HG03135 (cell line): ENCODE measurements around the gene SLC35G1.

Experiments
- ATAC-seq: cut with Tn5 transposase; IDR thresholded peaks from one replicate; pipeline ENCODE4 v1.9.1; 2021; ENCODE audit warnings: mild to moderate bottlenecking, moderate library complexity; ENCODE audit not compliant: unreplicated experiment

SLC35G1 gene

DNA sequence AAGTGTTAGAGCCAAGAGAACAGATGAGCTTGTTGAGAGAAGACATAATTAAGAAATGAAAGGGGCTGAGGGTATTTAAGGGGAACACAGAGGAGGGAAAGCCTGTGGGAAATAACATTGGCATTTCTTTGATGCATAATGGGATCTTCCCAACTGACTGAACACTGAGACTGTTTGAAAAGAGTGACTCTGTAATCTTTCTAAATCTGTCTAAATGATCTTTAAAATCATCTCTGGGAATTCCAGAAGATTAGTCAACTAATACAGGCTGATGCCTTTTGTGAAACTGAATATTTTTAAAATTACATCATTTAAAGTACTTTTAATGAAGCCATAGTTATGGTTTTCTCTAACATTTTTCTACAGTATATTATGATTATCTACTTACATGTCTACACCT, 17.4 kb upstream of the SLC35G1 start:
- no peak for ATAC-seq

DNA sequence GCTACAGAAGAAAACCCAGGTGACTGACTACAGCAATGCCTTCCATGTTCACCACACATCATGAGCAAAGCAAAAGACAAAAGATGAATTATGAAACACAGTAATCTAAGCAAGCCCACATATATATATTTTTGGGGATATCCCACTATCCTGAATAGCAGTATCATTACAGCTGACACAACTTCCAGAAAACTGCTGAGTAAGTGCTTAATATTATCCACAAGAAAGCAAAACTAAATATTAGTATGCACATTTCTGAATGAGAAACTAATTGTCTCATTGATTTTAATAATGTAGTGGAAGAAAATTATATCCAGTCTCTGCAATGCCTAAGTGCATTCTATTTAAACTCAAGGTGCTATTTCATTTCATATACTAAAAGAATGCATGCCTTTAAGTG, 14.5 kb upstream of the SLC35G1 start:
- ATAC-seq: no peak

DNA sequence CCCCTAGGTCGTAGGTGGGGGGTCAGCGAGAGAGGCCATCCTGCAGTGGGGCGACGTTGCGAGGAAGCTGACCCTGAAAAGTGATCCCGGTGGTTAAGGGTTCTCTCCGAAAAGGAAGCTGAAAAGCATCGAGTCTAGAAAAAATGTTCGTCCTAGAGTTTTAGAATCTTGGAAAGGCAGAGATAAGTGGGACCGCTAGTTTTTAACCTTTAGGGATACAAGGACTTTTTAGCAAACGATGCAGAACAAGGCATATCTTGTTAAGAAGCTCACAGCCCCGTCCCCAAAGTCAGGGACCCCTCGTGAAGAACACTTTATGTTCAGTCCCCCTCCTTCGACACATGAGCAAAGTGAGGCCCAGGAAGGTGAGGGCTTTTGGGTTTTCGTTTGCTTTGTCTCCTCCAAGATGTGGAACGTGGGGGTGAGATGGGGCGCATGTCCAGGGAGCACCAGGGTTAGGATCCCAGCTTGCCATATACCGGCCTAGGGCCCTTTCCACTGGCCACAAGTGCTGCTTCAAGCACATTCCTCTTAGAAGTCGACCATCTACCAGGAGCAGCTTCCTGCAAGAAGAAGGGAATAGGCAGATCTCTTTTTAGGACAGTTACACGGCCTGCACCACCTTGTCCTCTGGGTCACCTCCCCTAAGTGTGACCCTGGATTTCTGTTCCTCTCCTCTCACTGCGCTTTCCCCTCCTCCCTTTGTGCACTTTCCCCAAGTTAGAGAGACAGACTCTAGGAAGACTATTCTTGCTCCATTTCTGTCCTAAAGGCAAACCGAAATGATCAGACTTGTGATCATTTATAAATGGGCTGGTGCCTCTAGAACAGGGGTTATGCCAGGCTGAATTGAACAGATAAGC, 969 bp downstream of the SLC35G1 start:
- no peak for ATAC-seq

- no peak for ATAC-seq
Measured at GRCh38 chr10:93897070-93897780, 3.4 kb downstream of the SLC35G1 start.

DNA sequence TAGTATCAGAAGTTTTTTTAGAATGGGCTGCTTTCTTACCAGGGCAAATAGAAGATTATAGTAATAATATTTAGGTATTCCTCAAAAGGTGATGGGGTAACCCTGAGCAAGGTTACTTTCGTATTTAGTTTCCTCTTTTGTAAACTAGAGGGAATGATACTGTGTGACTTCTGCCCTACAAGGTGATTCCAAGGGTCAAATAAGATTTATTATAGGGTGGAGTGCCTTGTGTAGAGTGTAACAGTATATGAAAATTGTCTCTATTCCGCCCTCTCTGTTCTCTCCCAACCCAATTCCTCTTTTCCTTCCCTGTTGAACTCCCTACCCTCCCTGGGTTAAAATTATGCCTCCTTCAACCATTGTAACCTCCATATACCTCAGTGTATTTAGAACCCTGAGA, 5.3 kb downstream of the SLC35G1 start:
- ATAC-seq: no peak

- ATAC-seq: no peak
Measured at GRCh38 chr10:93903051-93903450, 9.3 kb downstream of the SLC35G1 start.

DNA sequence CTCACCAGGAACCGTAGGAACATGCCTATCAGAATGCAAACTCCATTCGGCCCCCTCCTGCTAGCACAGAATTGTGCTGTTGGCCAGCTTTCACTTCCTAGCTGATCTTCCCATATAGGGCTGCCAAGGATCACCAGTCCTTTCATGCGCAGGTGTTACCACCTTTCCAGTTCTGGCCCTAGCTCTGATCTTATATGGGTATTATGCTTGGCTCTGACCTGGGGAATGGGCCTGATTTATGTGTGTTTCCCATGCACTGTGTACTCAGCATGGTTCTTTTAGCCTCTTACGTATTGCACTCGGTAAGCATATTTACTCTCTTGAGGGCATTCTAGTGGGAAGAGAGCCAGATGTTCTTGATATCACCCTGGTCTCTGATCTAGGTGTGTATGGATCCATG, 11.1 kb downstream of the SLC35G1 start:
- no peak for ATAC-seq

DNA sequence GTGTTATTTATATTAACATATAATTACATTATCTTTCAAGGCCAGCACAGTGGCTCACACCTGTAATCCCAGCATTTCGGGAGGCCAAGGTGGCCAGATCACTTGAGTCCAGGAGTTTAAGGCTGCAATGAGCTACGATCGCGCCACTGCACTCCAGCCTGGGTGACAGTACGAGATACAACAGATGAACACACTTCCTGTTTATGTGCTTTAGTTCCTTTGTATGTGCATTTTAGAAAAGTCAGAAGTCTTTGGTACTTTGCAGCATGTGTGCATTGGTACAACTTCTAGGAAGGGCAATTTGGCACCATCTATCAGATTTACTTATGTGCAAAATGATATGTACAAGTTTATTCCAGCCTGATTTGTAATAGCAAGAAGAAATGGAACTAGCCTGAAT, 13.3 kb downstream of the SLC35G1 start:
- ATAC-seq: no peak

DNA sequence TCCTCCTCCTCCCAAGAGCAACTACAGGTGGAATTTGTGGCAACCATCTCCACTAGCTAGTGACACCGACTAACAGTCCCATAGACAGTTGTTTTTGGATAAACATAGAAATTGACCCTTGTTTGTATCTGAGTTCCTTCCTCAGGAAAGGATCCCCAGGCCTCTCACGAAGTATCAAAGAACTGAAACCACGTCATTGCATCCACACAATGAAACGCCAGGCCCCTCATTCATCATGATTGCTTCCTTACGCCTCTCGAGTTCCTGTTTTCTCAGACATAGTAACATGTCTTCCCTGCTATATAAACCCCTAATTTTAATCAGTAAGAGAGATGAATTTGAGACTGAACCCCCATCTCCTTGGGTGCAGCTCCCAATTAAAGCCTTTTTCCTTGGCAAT, 18.1 kb downstream of the SLC35G1 start:
- no peak for ATAC-seq

GRCh38 chr10:93912444-93912843, 18.7 kb downstream of the SLC35G1 start:
- no peak for ATAC-seq

GRCh38 chr10:93913706-93914105, 19.9 kb downstream of the SLC35G1 start:
- ATAC-seq: no peak

DNA sequence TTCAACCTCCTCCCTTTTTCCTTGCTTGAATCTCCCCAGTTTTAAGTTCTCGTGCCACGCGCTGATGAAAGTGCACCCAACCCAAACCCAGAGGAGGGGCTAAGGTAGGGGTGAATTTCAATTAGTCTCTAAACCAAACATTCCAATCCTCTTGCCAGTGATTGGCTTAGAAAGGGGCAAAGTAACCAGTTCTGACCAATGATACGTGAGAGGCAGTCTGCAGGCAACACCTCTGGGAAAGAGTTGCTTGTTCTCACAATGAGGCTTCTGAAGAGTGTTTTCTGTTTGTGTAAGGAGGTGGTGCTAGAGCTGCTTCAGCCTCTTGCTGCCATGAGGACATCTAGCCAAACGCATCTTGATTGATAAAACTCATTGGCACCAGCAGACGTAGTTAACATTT, 21.8 kb downstream of the SLC35G1 start:
- ATAC-seq: no peak

DNA sequence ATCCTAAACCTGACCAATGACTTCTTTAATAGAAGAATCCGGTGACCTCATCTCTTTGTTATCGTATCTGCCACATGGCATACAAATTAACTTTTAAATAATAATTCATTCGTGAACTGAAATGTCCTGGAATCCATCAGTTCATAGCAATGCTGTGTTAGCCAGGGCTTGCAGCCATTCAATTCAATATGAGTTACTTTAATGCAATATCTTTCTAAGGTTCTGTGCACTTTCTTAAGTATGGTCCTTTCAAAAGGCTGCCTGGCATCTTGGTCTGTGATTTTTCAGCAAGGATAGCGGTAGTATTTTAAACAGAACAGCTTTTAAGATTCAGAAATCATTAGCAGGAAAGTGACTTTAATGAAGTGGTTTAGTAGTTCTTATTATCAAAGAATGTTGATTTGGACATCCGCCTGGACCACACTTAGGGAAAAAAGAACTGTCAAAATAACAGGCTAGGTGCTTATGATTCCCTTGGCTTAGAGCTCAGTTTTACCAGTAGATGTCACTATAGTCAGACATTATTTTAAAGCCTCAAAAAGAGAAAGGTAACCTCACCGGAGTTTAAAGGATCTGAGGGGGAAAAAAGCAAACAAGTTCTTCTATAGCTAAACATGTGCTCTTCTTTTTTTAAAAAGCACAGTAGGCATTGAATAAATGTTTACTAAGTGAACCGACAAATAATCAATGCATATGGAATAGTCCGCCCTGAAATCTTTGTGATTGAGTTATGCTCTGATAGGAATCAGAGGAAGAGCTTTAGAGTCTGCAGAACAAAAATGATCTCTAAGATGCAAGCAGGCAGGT, 22.7 kb downstream of the SLC35G1 start:
- ATAC-seq: no peak

GRCh38 chr10:93917064-93917391, 23.2 kb downstream of the SLC35G1 start:
- ATAC-seq: no peak

DNA sequence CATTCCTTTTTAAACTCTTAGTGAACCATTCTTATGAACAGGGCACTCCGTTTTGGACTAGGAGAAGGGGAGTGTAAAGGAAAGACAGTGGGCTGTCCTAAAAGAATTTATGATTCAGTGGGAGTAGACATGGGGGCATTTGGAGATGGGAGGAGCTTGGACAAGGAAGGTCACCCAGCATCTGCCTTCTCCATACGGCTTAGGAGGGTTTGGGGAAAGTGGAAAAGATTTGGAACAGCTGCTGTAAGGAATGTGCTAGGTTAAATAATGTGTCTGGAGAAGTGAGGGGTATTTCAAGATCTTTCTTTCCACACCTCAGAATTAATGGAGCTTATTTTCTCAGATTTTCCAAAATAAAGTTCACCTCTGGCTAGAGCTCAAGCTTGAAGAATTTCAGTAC, 24.0 kb downstream of the SLC35G1 start:
- no peak for ATAC-seq

GRCh38 chr10:93921338-93921737, 27.6 kb downstream of the SLC35G1 start:
- no peak for ATAC-seq

DNA sequence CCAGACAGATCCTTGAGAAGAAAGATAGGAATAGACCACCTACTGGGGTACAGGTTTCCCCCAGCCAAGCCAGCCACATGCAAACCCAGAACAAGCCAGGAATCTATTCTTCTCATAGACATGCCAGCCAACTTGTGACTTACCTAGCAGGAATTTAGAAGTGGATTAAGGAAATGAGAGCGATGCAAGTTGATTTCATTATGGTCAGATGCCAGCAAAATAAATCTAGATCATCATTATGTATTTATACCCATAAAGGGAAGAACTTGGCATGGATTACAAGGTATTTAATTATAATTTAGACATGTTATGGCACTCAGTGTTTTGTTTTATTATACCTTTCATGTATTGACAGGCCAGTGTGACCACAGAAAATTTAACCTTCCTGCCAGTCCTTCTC, 32.8 kb downstream of the SLC35G1 start:
- ATAC-seq: no peak

GRCh38 chr10:93938140-93938539, 44.4 kb downstream of the SLC35G1 start:
- no peak for ATAC-seq

DNA sequence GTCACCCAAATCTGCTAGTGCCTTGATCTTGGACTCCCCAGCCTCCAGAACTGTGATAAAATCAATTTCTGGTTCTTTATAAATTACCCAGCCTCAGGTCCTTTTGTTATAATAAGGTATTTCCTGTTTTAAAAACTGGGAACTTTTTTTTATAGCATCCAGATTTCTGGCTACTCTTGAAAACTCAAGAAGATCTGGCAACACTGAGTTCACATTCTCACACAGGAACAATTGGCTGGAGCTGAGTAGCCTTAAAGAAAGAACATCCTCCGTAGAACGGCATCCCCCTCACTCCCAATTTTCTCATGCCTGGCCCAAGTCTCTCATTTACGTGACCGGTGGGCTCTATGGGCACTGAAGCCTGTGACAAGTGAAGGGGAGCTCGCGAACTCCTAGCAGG, 47.1 kb downstream of the SLC35G1 start:
- no peak for ATAC-seq

DNA sequence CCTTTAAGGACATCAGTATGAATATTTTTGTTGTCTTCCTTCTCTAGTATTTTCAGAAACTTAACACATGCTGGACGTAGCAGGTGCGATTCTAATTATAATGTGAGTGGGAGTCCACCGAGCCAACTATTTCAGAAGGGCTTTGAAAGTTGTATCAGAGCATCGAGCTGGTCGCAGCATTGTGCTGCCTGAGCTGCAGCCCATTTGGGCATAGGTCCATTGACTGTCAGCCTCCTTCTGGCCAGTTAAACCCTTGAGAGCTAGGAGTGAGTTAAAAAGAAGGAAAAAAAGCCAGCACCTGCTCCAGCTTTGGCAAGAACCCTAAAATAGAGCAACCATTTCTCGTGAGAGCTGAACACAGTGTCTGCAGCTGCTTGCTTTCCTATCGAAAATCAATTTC, 47.8 kb downstream of the SLC35G1 start:
- no peak for ATAC-seq

DNA sequence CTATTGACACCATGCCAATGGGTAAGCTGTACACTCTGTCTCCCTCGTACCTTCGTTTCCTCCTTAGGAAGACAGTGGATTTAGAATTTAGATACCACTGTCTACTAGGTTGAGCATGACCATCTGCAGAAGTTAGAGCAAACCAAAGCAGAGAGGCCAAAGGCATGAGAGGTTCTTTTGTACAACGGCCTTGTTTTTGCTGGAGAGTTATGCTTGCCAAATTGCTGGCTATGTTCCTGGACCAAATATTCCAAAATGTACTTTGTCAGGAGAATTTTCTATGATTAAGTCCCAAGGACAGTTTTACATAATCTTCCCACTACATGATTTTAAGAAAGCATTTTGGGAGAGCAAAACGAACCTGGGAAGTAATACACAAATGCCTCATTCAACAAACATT, 52.0 kb downstream of the SLC35G1 start:
- no peak for ATAC-seq

DNA sequence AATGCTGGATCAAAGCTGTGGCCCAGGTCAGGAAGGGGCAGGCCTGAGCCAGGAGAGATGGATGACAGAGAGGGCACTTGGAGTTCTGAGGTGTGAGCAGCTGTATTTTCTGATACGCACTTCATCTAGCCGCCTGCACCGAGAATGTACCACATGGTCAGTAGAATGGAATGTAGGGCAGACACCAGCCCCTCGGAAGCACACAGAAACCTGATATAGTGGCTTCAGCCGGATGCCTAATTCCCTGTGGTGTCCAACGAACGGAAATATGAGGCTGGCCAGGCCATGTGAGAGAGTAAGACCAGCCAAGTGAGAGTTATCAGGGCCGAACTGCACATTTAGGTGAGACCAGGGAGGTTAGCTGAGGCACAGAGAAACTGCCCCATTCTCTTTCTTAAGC, 53.3 kb downstream of the SLC35G1 start:
- ATAC-seq: no peak
